Gastroesophageal sphincter (tissue), 3 donors: ENCODE results near the gene DNAI1.

Experiments used
- CTCF ChIP-seq, 4 experiments: fragments of 200-600 bp in 2 of 4; fragments of 450-650 bp in 2 of 4; sonication (generic) in 1 of 4; IDR thresholded peaks; one replicate each; pipeline ENCODE4 v1.5.1; 2017 to 2019; ENCODE audit warnings: antibody characterized with exemption in 4 of 4, mild to moderate bottlenecking in 2 of 4, moderate library complexity in 2 of 4
- POLR2A ChIP-seq, 2 donors: fragments of 450-650 bp; IDR thresholded peaks; one replicate each; pipeline ENCODE4 v1.6.1; 2017; ENCODE audit warnings: antibody characterized with exemption in 2 of 2, mild to moderate bottlenecking in 2 of 2, moderate library complexity in 1 of 2
- POLR2AphosphoS5 ChIP-seq: sonication (generic); formaldehyde crosslinking; IDR thresholded peaks from one replicate; pipeline ENCODE4 v1.6.1; 2017; ENCODE audit warnings: antibody characterized with exemption

GRCh38 chr9:34443976-34444375, 14.6 kb upstream of the DNAI1 start:
- TF ChIP-seq CTCF (IDR thresholded peaks at IDR 0.05) (no peak), POLR2A (IDR thresholded peaks at IDR 0.05) (no peak), POLR2AphosphoS5 (no peak)
